ENCODE measurements around the gene GUCY1B1.

- TF ChIP-seq CTCF (IDR thresholded peaks at IDR 0.05) (no peak), POLR2A (IDR thresholded peaks at IDR 0.05) (no peak)
Observed at GRCh38 chr4:155799794-155800123, 40.9 kb downstream of the GUCY1B1 start.

Measured in uterus (tissue), 2 donors.